HEK293 (cell line): ENCODE results near the gene AIF1.

Experiments used
- CTCF ChIA-PET: fragments of 350-600 bp; formaldehyde crosslinking; extraction: SDS; loops from one replicate; lab custom pipeline; 2021; ENCODE audit warnings: antibody characterized with exemption; lab: Yijun Ruan, JAX
- POLR2A ChIA-PET: fragments of 300-600 bp; formaldehyde crosslinking; extraction: SDS; loops from one replicate; lab custom pipeline; 2020; ENCODE audit warnings: antibody characterized with exemption, inconsistent platforms; lab: Yijun Ruan, JAX
- H3K27ac ChIP-seq: fragments of 200-500 bp; sonication (Bioruptor generic); 2 replicates; pipeline ENCODE4 v1.5.1; 2014; ENCODE audit warnings: low read depth, low read length, control low read depth, inconsistent platforms; ENCODE audit errors: extremely low read depth
- H3K36me3 ChIP-seq, 2 experiments: fragments of 200-500 bp in 1 of 2; sonication (Bioruptor generic) in 1 of 2; 1 replicate in 1 of 2; 2 replicates in 1 of 2; pipeline ENCODE4 v1.5.1; 2014 to 2017; ENCODE audit warnings: inconsistent platforms in 2 of 2, low read length in 2 of 2; ENCODE audit not compliant: control insufficient read depth in 2 of 2, insufficient read depth in 1 of 2
- H3K4me1 ChIP-seq: fragments of 200-500 bp; sonication (Bioruptor generic); 2 replicates; pipeline ENCODE4 v1.5.1; 2014; ENCODE audit warnings: mild to moderate bottlenecking, low read length, inconsistent platforms; ENCODE audit not compliant: control insufficient read depth, insufficient read depth
- H3K4me3 ChIP-seq: 2 replicates; pipeline ENCODE4 v1.5.1; 2011; ENCODE audit warnings: low read depth, mild to moderate bottlenecking, control low read depth, low read length, moderate library complexity
- H3K9me3 ChIP-seq: fragments of 200-500 bp; sonication (Bioruptor generic); 2 replicates; pipeline ENCODE4 v1.5.1; 2014; ENCODE audit warnings: low read depth, low read length, inconsistent platforms; ENCODE audit not compliant: control insufficient read depth, insufficient read depth
- ELK4 ChIP-seq: IDR thresholded peaks from 2 replicates; pipeline ENCODE4 v1.6.1; 2011; ENCODE audit warnings: mild to moderate bottlenecking, low read depth, low read length, borderline replicate concordance
- HIC1 ChIP-seq: fragments of 450-650 bp; formaldehyde crosslinking; IDR thresholded peaks from 2 replicates; pipeline ENCODE4 v1.5.1; 2016; ENCODE audit warnings: missing biosample characterization, missing genetic modification characterization
- HOXD13 ChIP-seq: sonication (generic); formaldehyde crosslinking; IDR thresholded peaks from 2 replicates; pipeline ENCODE4 v1.8.0; 2022; ENCODE audit warnings: missing genetic modification reagents, borderline replicate concordance
- KLF10 ChIP-seq: fragments of 450-650 bp; IDR thresholded peaks from 2 replicates; pipeline ENCODE4 v1.5.1; 2018; ENCODE audit warnings: missing biosample characterization, mild to moderate bottlenecking, missing genetic modification characterization
- MEIS1 ChIP-seq: sonication (generic); formaldehyde crosslinking; IDR thresholded peaks from 2 replicates; pipeline ENCODE4 v1.8.1; 2022; ENCODE audit warnings: missing genetic modification reagents, mild to moderate bottlenecking, borderline replicate concordance
- TCF7L2 ChIP-seq: IDR thresholded peaks from 2 replicates; pipeline ENCODE4 v1.6.1; 2011; ENCODE audit warnings: low read depth, mild to moderate bottlenecking, inconsistent platforms, low read length, moderate library complexity, borderline replicate concordance
- ZBTB1 ChIP-seq: fragments of 450-650 bp; formaldehyde crosslinking; IDR thresholded peaks from 2 replicates; pipeline ENCODE4 v1.5.1; 2016; ENCODE audit warnings: missing biosample characterization, missing genetic modification characterization
- ZEB2 ChIP-seq: fragments of 450-650 bp; formaldehyde crosslinking; IDR thresholded peaks from 2 replicates; pipeline ENCODE4 v1.5.1; 2016; ENCODE audit warnings: missing biosample characterization, missing genetic modification characterization
- ZFP3 ChIP-seq: fragments of 450-650 bp; formaldehyde crosslinking; IDR thresholded peaks from 2 replicates; pipeline ENCODE4 v1.5.1; 2016; ENCODE audit warnings: low read depth, missing biosample characterization, missing genetic modification characterization
- ZFP69B ChIP-seq: fragments of 450-650 bp; formaldehyde crosslinking; IDR thresholded peaks from 2 replicates; pipeline ENCODE4 v1.5.1; 2016; ENCODE audit warnings: missing biosample characterization, missing genetic modification characterization
- ZNF169 ChIP-seq: fragments of 450-650 bp; formaldehyde crosslinking; IDR thresholded peaks from 2 replicates; pipeline ENCODE4 v1.5.1; 2016; ENCODE audit warnings: missing biosample characterization, missing genetic modification characterization
- ZNF202 ChIP-seq: fragments of 450-650 bp; formaldehyde crosslinking; IDR thresholded peaks from 2 replicates; pipeline ENCODE4 v1.5.1; 2016; ENCODE audit warnings: missing biosample characterization, missing genetic modification characterization, borderline replicate concordance
- ZNF26 ChIP-seq: fragments of 450-650 bp; formaldehyde crosslinking; IDR thresholded peaks from 2 replicates; pipeline ENCODE4 v1.5.1; 2016; ENCODE audit warnings: missing biosample characterization, missing genetic modification characterization
- ZNF324 ChIP-seq: fragments of 450-650 bp; formaldehyde crosslinking; IDR thresholded peaks from 2 replicates; pipeline ENCODE4 v1.5.1; 2016; ENCODE audit warnings: missing biosample characterization, missing genetic modification characterization
- ZNF350 ChIP-seq: fragments of 450-650 bp; formaldehyde crosslinking; IDR thresholded peaks from 2 replicates; pipeline ENCODE4 v1.5.0; 2017; ENCODE audit warnings: missing biosample characterization, mild to moderate bottlenecking, missing genetic modification characterization
- ZNF423 ChIP-seq: fragments of 450-650 bp; formaldehyde crosslinking; IDR thresholded peaks from 2 replicates; pipeline ENCODE4 v1.5.1; 2016; ENCODE audit warnings: missing biosample characterization, missing genetic modification characterization
- ZNF580 ChIP-seq: fragments of 450-650 bp; formaldehyde crosslinking; IDR thresholded peaks from 2 replicates; pipeline ENCODE4 v1.5.1; 2016; ENCODE audit warnings: missing biosample characterization, missing genetic modification characterization
- ZNF629 ChIP-seq: fragments of 450-650 bp; formaldehyde crosslinking; IDR thresholded peaks from 2 replicates; pipeline ENCODE4 v1.5.1; 2017; ENCODE audit warnings: missing biosample characterization, missing genetic modification characterization
- ZSCAN23 ChIP-seq: fragments of 450-650 bp; formaldehyde crosslinking; IDR thresholded peaks from 2 replicates; pipeline ENCODE4 v1.5.1; 2016; ENCODE audit warnings: missing biosample characterization, missing genetic modification characterization

Gene AIF1

GRCh38 chr6:31657406-31658157 lies 42.5 kb downstream of the AIF1 start (continued):
- TF ChIP-seq ZNF350 = no peak
- peak; percentile 96 for TF ChIP-seq ZNF629 (tag by site-specific recombination)
- 0 out of 2 replicates have a peak, but pooled peaks have one; percentile 17 for TF ChIP-seq HOXD13 (CRISPR knock-in tag)
- TF ChIP-seq ZNF169 (tag by site-specific recombination) = no peak

- Histone ChIP-seq H3K36me3 (peaks cover 0 to 46% of the 10 kb centered on the region in 2 experiments; a peak in 2 of 3 replicates), H3K4me1 (peaks cover 5% of the 10 kb centered on the region; the same call in 1 of the 2 replicates), H3K9me3 (no peaks in the 10 kb centered on the region), H3K4me3 (peak overlapping the region; percentile 2; the same call in 1 of the 2 replicates), H3K27ac (no peak overlapping the region)
- TF ChIP-seq ZNF423 (tag by site-specific recombination) (no peak), TCF7L2 (no peak), ZNF202 (tag by site-specific recombination) (no peak)
- CTCF ChIA-PET = interaction anchor here (0.6 to 1.1 kb wide), 4 partner anchors 23 to 1216 kb away, joined by 3 to 4 read pairs (median 3); partner anchors contain the start of genes LST1 and LY6G5C
- POLR2A ChIA-PET = interaction anchor here (0.9 to 3.2 kb wide), 5 partner anchors 8 to 314 kb away, joined by 3 to 11 read pairs (median 3); partner anchors contain the start of genes DXO, HSPA1B and PRRC2A
Measured at GRCh38 chr6:31658158-31658688, 43.2 kb downstream of the AIF1 start.

- POLR2A ChIA-PET = interaction anchor here (0.6 to 3.2 kb wide), 5 partner anchors 12 to 942 kb away, joined by 3 to 12 read pairs (median 8); partner anchors contain the start of gene MDC1
- peaks cover 0 to 55% of the 10 kb centered on the region in 2 experiments; a peak in 2 of 3 replicates for H3K36me3 ChIP-seq
- H3K9me3 ChIP-seq = no peaks in the 10 kb centered on the region
- TF ChIP-seq MEIS1 (CRISPR knock-in tag) (no peak), ZNF324 (tag by site-specific recombination) (no peak), ZNF26 (tag by site-specific recombination) (no peak), ZEB2 (tag by site-specific recombination) (no peak), ELK4 (no peak), ZNF350 (no peak)
- peak overlapping the region; percentile 67 for H3K4me3 ChIP-seq
- H3K4me1 ChIP-seq = peaks cover 3% of the 10 kb centered on the region; the same call in 1 of the 2 replicates
- CTCF ChIA-PET = no interaction called here
- 0 out of 2 replicates have a peak overlapping the region, but pooled peaks have one; percentile 73 for H3K27ac ChIP-seq
Measured at GRCh38 chr6:31658983-31659648, 44.1 kb downstream of the AIF1 start.

- Histone ChIP-seq H3K27ac (peak overlapping the region; percentile 73), H3K9me3 (no peaks in the 10 kb centered on the region), H3K4me1 (peaks cover 6% of the 10 kb centered on the region; the same call in 1 of the 2 replicates), H3K4me3 (peak overlapping the region; percentile 67), H3K36me3 (peaks cover 0 to 55% of the 10 kb centered on the region in 2 experiments; a peak in 2 of 3 replicates)
- POLR2A ChIA-PET = interaction anchor here (0.6 to 7.4 kb wide), 28 partner anchors 7 to 1312 kb away, joined by 3 to 180 read pairs (median 5); partner anchors contain the start of genes ABHD16A, APOM, ATP6V1G2 and BAG6
- CTCF ChIA-PET = interaction anchor here (0.5 to 1.5 kb wide), 6 partner anchors 8 to 171 kb away, joined by 3 to 16 read pairs (median 4); partner anchors contain the start of gene BAG6
- TF ChIP-seq HIC1 (tag by site-specific recombination) (no peak), ZSCAN23 (tag by site-specific recombination) (no peak), KLF10 (tag by site-specific recombination) (no peak), ZFP69B (tag by site-specific recombination) (no peak), ZFP3 (tag by site-specific recombination) (no peak), ZNF580 (tag by site-specific recombination) (no peak), ZBTB1 (tag by site-specific recombination) (no peak)
Measured at GRCh38 chr6:31659649-31660380, 44.8 kb downstream of the AIF1 start.
